Cortex of kidney (tissue), 1 donor: ENCODE results near the gene CRIM1.

Experiments
- DNase-seq: peaks from one replicate; lab custom pipeline; 2025; lab: John Stamatoyannopoulos, UW

Gene CRIM1

DNA sequence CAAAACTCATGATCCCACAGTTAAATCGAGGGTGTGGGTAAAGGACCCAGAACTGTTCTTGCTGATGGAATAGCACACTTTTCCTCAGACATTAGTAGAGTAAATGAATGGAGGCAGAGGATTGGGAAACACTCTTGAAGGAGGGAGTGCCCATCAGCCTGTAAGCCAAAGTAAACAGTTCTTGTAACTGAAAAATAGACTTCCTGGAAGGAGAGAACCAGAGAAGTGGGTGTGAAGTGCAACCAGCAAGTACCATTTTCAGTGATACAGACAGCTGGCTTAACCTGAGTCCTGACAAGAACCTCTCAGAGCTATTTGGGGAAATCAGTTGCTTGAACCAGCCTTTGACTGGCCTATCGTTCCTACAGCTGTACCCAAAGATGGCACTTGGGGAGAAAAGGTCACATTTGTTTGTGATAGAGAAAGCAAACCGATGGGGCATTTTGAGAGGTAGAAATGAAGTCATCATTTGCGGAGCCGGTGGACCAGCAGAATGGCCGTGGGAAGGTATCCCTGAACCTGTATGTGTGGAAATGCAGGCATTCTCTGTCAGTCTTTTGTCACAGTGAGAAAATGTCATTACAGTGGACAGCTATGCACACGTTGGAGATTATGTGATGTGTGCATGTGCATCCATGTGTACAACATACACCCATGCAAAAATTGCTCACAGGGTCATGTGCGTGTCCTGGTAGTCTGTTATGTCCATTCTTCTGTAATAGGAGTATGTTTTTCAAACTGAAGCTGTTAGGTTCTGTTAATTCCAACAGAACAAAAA lies 17.8 kb downstream of the CRIM1 start:
- no peak for DNase-seq

DNA sequence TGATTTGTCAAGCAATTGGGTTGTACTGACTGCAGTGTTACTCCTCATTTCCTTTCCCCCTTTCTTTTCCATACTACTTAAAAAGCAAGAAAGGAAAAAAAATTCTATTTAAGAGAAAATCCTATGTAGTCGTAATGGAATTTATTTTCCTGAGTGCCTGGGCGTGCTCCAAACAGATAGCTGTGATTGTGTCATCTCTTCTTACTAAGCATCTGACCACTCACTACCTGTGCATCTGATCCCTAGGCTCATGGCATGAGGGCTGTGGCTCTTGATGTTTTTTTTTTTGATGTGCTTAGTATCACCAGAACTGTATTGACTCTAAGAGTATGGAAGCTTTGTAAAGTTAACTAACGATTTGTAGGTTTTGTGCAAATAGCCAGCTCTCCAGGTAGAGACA lies 19.0 kb downstream of the CRIM1 start:
- DNase-seq = no peak

DNA sequence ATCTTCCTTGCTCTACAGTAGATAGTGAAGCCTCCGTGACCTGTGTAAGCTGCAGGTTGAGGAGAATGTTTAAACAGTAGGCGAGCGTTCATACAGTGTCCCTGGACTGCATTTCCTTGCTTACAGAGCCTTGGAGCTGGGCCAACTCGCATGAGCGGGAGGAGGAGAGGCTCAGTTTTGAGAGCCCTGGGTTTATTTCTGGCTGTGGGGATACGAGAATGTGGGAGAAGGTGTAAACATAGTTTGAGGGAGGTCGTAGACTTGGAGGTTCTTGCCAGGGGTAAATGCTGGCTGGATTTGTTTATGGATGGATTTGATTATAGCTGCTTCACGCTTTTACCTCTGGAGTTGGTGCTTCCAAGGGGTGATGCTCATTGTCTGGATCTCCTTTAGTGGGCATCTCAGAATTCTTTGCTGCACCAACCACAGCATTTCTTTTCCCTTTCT lies 20.8 kb downstream of the CRIM1 start:
- no peak for DNase-seq

DNA sequence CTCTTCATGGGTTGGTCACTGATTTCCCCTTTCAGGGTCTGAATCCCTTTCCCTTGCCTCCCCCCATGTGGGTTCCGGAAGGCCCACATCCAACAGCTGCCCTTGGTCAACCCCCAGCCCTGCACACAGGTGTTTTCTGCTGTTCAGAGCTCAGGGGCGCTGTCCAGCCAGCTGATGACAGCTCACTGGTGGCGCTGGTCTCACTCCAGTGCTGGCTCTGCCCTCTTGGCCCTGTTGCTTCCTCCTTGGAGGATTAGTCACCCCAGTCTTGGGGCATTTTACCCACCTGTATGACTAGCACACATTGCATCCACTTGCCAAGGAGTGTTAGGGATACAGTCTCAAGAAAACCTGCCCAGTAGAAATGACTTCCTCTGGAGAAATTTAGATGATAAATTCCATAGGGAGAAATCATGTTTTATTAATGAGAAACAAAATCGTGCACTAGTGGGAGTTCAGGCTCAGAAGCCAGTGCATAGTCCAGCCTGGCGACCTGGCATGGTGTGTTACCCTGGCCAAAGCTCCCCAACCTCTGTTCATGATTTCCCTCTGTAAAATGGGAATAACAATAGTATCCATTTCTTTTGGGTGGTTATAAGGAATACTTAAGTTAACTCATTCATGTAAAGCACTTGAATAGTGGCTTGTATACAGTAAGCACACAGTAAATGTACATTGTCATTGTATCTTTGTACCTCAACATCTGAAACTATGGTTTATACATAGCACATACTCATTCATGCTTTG lies 21.6 kb downstream of the CRIM1 start:
- DNase-seq = no peak

DNA sequence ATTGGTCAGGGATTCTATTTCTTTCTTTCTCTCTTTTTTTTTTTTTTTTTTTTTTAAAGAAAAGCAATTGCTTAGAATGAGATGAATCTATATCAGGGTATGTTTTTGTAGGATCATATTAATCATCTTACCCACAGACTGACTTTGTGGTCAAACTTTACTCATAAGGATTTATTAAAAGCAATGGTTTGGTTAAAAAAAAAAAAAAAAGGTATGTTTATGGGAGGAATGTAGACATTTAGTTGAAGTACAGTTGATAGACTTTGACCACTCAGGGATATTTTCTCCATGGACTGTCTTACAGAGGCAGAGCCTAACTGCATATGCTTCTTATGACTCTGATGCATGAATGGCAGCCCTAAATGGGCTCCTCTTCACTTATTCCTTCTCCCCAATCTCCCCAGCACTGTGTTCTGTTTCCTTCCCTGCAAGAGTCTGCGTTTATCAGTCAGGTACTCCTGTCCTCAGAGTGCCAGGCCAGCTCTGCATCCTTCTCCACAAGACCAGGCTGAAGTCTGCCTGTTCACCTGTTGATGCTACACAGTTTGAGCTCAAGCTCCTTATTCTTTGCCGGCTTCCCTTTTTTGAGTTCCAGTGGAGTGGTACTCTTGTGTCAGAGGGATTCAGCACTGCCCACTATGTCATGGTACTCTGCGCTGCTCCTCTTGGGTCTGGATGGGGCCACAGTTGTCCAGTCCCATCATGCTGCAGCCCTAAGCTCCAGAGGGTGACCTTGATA lies 24.3 kb downstream of the CRIM1 start:
- DNase-seq = no peak

DNA sequence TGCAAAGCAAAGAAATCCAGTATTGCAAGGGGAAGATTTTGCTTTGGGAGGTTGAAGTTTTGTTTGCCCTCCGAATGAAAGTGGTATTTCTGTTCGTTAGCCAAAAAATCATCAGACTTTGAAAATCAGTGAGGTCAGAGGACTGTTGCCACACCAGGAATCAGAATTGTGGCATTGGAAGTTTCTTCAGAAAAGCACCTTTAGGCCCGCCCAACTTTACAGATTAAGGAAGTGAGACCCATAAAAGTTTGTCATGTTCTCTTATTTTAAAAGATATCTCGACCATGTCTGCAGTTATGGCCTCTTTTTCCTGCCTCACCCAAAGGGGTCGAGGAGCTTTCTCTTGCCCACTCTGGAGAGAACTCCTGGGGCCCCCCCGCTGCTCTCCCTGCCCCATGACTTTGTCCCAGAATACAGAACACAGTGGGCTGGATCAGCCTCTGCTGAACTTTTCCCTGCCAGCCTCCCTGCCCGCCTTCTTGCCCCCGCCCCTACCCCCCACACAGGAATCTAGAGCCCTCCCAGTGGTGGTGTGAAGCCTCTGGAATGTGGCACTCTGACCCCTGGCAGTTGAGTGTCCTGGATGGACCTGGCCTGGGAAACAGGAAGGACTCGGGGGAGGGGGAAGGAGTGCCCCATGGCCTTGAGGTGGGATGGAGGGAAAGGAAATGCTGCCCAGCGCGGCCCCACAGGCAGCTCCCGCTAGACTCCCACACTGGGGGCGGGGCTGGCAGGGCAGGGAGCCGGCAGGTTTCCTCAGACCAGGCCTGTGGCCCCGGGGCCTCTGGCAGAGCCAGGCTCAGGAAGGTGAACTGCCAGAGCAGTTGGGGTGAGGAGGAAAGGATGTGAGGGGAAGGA lies 25.3 kb downstream of the CRIM1 start:
- no peak for DNase-seq

DNA sequence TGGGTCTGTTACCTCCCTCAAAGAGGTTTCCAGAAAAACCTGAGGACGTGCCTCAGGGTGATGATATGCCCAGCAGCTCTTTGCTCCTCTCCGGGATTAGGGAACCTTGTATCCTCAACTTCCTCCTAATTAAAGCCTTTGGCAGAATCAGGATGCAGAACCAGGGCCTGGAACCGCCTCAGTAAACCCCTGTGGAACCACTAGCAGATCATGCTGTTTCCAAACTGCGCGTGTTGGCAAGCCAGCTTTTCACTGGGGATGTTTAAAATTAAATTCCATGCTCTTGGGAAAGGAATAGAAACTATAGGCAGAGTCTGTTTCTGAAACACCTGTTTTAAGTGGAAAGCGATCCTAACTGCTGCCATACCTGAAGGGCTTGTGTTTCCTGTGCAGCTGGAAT lies 26.4 kb downstream of the CRIM1 start:
- no peak for DNase-seq

DNA sequence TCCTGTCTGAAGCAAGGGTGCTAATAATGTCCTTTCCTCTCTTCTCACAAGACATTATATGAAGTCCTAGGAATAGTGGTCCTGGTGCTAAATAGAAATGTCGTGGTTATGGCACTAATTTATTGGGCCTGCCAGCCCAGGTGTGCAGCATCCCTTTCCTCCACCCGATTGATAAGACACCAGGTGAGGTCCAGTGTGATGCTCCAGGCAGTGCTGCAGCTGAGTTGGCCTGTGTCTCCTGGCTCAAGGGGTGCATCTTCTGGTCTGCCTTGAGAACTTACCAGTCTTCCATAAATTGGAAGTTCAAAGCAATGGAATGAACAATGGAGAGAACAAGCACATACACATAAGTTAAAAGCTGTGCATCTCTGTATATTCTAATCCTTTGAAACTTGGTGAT lies 26.9 kb downstream of the CRIM1 start:
- no peak for DNase-seq

DNA sequence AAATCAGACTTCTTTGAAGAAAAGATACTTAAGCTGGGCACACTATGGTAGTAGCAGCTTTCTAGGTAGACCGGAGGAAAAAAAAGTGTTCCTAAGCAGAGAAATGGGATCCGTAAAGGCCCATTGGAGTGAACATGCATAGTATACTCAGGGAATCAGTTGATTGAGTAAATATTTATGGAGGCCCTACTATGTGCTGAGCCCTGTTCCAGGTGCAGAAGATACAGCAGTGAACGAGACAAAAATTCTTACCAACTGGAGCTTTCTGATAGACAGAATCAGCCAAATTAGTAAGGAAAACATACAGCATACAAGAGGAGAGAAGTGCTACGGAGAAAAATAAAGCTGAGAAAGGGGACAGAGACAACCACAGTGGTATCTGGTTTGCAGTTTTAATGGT lies 28.1 kb downstream of the CRIM1 start:
- no peak for DNase-seq

DNA sequence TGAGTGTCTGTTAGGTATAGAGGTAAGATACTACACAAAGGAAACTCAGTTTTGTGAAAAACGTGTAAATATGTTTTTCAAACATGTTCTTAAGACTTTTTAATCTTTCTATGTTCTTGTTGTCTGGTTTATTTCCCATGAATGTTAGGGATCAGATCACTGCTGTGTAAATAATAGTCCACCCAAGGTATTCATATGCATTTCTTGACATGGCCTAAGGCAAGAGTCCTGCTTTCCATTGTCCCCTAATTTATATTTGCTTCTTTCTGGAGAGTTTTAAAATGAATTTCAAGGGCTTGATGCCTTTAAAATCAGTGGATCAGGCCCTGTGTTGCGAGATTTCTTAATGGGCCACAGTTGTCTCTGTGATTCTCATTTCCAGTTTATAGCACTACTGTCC lies 28.9 kb downstream of the CRIM1 start:
- no peak for DNase-seq

DNA sequence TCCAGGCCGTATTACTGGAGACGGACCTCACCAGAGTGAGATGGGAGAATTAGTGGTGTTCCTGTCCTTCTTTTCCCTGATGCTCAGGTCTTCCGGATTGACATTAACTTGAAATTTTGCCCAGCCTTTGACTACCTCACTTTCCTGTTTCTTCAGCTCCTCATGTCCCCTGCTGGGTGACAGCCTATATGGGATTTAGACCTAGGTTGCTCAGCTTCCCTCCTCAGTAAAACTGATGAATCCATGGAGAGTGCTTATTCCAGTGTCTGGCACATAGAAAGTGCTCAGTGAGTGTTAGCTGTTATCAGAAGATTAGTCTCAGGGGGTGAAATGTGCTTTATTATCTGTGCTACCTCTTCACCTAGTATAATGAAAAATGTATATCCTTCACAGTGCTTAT lies 30.0 kb downstream of the CRIM1 start:
- DNase-seq = no peak

DNA sequence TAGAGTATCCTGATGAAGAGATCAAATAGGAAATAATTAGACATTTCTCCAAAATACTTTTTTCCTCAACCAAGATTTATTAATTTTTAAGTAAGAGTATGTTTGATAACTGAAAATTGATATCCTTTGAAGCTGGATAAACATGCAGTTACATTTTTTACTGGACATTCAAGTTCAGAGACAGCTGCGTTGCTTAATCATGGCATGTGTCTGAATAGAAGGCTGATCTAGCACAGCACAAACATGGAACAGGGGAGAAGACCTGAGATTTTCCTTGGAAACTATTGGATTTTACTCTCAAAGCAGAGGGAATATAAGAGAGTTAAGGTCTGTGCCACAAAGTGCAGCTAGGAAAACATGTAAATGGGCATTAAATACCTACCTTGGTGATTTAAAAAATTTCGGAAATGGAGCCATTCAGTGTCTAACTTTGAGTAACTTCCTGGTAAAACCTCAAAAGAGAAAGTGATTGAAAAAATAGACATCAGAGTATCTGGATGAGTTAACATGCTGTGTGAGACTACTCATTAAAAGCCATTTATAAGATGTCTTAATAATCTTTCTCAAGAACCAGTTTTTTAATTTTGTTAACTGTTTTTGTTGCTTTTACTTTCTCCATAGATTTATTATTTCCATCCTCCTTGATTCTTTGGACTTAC lies 31.8 kb downstream of the CRIM1 start:
- no peak for DNase-seq

DNA sequence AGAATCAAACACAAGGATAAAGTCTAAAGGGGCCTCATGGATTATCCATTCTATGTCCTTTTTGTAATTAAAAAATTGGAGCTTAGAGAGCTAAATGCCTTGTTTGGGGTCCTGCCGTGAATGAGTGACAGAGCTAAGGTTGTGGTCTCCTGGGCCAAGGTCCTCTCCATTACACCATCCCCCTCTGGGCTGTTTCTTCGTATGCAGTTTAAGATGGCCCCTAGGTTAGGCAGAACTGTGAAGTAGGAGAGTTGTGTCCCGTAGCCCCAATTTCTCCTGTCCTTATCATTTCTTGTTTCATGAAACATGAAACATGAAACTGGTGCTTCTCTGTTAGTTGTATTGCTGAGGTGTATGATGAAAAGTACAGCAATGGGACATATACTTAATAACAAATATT lies 32.9 kb downstream of the CRIM1 start:
- DNase-seq = no peak

DNA sequence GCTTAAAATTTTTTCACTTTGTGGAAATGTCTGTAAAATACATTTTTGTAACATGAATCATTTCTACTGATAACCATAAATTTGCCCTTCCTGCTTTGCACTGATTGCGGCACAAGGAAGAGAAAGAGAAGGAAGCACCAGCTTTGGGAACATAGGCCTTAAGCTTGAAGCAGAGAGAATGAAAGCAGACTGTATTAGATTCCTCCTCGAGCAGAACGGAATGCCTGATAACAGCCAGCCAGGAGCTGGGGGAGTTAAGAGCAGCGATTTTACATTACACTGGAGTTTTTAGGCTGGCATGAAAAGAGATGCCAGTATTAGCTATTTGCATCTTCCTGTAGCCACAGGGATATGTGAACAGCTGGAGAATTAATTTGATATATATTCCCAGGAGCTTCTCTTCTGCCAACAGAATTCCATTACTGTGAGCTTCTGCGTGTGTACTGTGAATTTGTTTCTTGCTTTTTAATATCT lies 33.5 kb downstream of the CRIM1 start:
- DNase-seq = no peak

DNA sequence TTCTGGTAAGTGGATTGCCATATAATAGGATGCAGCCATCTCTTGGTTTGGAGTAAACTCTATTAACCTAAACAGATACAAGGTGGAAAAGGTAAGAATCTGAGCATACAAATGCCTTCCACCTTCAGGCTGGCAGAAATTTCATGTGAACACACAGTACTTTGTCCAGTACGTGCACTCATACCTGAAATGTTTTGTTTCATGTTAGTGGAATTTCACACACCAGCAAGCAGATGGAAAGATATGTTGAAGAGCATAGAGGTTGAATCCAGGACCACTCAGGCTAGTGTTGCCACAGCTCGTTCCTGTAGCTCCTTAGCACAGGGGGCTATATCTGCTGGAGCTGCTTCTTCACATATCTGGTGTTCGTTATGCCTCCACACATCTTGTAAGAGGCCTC lies 34.0 kb downstream of the CRIM1 start:
- DNase-seq = no peak

DNA sequence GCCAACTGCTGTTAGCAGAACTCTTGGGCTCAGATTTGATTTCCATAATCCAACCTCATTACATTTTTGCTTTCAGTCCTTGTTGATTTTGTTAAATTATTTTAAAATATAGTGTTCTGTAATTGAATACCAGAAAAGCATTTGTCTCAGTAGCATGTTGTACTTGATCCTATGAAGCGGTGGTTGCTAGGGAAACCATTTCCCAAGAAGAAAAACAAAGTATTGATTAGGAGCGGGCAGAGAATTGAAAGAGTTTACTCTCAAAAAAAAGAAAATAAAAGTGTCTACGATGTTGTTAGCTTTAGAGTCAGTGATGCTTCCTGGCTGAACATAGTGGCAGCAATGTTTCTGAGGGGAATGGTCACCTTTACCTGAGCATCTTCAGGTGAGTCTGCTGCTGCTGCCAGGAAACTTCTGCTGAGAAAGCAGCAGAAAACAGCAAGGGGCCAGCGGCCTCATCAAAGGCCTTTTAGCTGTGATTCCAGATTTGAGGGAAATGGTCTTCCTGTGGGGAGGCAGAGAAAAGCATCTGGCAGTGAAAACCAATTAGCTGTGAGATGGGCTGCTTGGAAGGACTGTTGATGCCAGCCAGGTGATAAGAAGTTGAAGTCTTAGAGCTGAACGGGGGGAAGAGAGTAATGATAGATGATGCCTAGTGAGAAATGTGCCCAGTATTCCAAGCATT lies 37.1 kb downstream of the CRIM1 start:
- DNase-seq = no peak

DNA sequence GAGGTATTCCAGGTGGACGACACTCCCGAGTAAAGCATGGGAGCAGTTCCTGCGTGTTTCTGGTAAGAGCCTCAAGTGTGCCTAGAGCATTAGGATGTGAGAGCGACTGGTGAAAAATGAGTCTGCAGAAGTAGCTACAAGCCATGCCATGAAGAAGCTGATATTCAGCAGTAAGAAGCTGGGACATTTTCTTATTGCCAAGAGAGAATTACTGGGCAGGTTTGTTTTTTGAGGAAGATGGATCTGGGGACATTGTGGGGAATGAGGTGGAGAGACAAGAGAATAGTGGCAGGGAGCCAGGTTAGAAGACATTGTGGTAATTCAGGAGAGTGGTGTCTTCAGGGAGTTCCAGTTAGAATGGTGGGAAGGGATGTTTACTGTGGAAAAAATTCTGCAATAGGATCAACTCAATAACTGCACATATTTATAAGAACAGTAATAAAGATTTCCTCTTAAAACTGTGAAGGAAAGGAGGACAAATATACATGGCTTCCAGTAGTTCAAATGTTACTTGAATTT lies 38.2 kb downstream of the CRIM1 start:
- DNase-seq = no peak

DNA sequence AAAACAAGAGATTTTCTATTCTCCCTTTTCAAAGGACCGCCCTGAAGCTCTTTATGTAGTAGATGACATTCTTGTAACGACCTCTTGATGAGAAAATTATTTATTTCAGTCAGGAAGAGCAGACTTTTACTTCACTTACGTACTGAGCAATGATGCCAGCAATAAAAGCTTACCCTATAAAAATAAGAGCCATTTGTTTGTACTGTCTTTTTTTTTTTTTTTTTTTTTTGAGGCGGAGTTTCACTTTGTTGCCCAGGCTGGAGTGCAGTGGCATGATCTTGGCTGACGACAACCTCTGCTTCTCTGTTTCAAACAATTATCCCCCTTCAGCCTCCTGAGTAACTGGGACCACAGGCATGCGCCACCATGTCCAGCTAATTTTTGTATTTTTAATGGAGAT lies 39.2 kb downstream of the CRIM1 start:
- DNase-seq = no peak

DNA sequence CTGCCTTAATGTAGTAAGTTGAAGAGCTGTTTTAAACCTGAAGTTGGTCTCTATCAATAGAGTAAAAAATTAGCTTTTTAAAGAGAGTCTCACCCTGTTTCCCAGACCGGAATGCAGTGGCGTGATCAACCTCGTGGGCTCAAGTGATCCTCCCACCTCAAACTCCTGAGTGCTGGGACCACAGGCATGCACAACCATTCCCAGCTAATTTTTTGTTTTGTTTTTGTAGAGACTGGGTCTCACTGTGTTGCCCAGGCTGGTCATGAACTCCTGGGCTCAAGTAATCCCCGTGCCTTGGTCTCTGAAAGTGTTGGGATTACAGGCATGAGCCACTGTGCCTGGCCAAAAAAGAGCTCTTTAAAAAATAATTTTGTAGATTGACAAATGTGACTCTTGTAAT lies 40.3 kb downstream of the CRIM1 start:
- no peak for DNase-seq

DNA sequence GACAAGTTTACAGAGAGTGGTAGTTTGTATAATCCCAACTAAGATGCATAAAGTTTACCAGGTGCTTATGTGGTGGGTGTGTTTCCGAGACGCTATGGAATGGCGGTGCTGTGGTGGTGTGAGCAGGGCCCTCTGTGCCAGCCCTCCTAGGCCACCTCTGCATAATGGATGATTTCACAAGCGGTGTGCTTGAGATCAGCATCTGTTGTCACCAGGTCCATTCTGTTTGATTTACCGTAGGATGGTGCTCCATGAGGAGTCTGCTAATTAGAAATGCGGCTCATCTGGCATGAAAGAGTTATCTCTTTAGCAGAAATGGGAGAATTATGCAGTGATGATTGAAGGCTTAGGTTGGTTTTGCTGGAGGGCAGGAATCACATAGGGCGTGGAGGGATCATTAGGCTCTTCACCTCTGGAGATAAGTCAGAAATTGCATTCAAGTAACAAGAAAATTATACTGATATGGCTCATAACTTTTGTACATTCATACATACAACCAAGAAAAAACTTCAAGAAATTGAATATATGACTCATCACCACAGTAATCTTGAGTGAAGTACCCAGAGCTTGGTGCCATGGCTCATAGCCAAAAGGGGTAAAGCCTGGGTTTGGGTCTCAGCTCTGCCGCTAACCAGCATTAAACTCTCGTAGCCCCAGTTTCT lies 41.4 kb downstream of the CRIM1 start:
- no peak for DNase-seq
